B cell (primary cell): ENCODE results near the gene PRR35. TPM values are rescaled to one million over a fixed set of nuclear protein-coding genes. Genes with fewer than 3 reads are reported as not detected.

Experiments
- ATAC-seq: fragments of 200-7000 bp; cut with Tn5 transposase; one replicate; pipeline ENCODE4 v1.10.0; 2021; ENCODE audit warnings: low read depth, mild to moderate bottlenecking, moderate number of reproducible peaks, moderate library complexity
- CTCF ChIA-PET: fragments of 350-600 bp; sonication (Branson Sonifier 250); formaldehyde crosslinking; loops from one replicate; lab custom pipeline; 2021; ENCODE audit warnings: antibody characterized with exemption, inconsistent platforms; lab: Charles Lee
- POLR2A ChIA-PET: fragments of 350-600 bp; sonication (Branson Sonifier 250); formaldehyde crosslinking; loops from one replicate; lab custom pipeline; 2021; ENCODE audit warnings: antibody characterized with exemption; lab: Charles Lee
- DNase-seq: peaks from one replicate; pipeline ENCODE4 v3.0.0; 2013
- H2AFZ ChIP-seq: 2 replicates; pipeline ENCODE4 v1.6.1; 2012; ENCODE audit warnings: mild to moderate bottlenecking, low read depth, low read length; ENCODE audit not compliant: insufficient read depth, poor library complexity, severe bottlenecking
- H3K27ac ChIP-seq, 2 donors: 1 replicate in 1 of 2; 2 replicates in 1 of 2; pipeline ENCODE4 v1.5.1; 2012 to 2013; ENCODE audit warnings: low read length in 2 of 2, mild to moderate bottlenecking in 2 of 2, moderate library complexity in 1 of 2
- H3K27me3 ChIP-seq, 4 experiments: fragments of 200-600 bp in 1 of 4; sonication (generic) in 1 of 4; replicated peaks in 1 of 4; 1 replicate in 2 of 4; 2 replicates in 2 of 4; pipeline versions ENCODE4 v1.6.1 to v1.7.0; 2013 to 2016; ENCODE audit warnings: low read length in 3 of 4, mild to moderate bottlenecking in 2 of 4, mixed read lengths in 1 of 4, moderate library complexity in 1 of 4; ENCODE audit not compliant: insufficient read depth in 4 of 4, control insufficient read depth in 3 of 4; ENCODE audit errors: control extremely low read depth in 1 of 4
- H3K36me3 ChIP-seq, 2 experiments: replicated peaks in 1 of 2; 1 replicate in 1 of 2; 2 replicates in 1 of 2; pipeline versions ENCODE4 v1.6.1 to v1.7.1; 2013; ENCODE audit warnings: low read length in 1 of 2; ENCODE audit not compliant: insufficient read depth in 2 of 2, control insufficient read depth in 1 of 2; ENCODE audit errors: control extremely low read depth in 1 of 2, extremely low read depth in 1 of 2
- H3K4me1 ChIP-seq, 2 donors: fragments of 200-600 bp in 1 of 2; sonication (generic) in 1 of 2; 1 replicate in 1 of 2; 2 replicates in 1 of 2; pipeline versions ENCODE4 v1.5.1 to v1.6.1; 2013 to 2017; ENCODE audit warnings: low read length in 2 of 2; ENCODE audit not compliant: control insufficient read depth in 2 of 2, insufficient read depth in 2 of 2
- H3K4me2 ChIP-seq: replicated peaks from 2 replicates; pipeline ENCODE3; 2012; ENCODE audit warnings: mild to moderate bottlenecking, low read depth, low read length; ENCODE audit not compliant: poor library complexity, severe bottlenecking
- H3K4me3 ChIP-seq, 5 experiments: fragments of 200-600 bp in 1 of 5; sonication (generic) in 1 of 5; 1 replicate in 3 of 5; 2 replicates in 2 of 5; pipeline versions ENCODE4 v1.5.1 to v1.7.0; 2011 to 2016; ENCODE audit warnings: low read length in 4 of 5, mild to moderate bottlenecking in 4 of 5, low read depth in 2 of 5, control low read depth in 1 of 5, moderate library complexity in 1 of 5; ENCODE audit not compliant: insufficient read depth in 1 of 5; ENCODE audit errors: control extremely low read depth in 1 of 5, extremely low read depth in 1 of 5
- H3K79me2 ChIP-seq: fragments of 200-600 bp; sonication (generic); one replicate; pipeline ENCODE4 v1.6.0; 2016; ENCODE audit warnings: low read length; ENCODE audit not compliant: control insufficient read depth, insufficient read depth
- H3K9ac ChIP-seq: fragments of 200-600 bp; sonication (generic); 2 replicates; pipeline ENCODE4 v1.6.1; 2017; ENCODE audit warnings: mild to moderate bottlenecking, low read length, moderate library complexity
- H3K9me3 ChIP-seq, 3 donors: one replicate each; pipeline versions ENCODE4 v1.6.1 to v1.7.1; 2013; ENCODE audit warnings: low read length in 2 of 3; ENCODE audit not compliant: control insufficient read depth in 2 of 3, insufficient read depth in 1 of 3; ENCODE audit errors: control extremely low read depth in 1 of 3
- H4K20me1 ChIP-seq: 2 replicates; pipeline ENCODE4 v1.6.0; 2012; ENCODE audit warnings: mild to moderate bottlenecking, low read length; ENCODE audit not compliant: insufficient read depth, control insufficient read depth, poor library complexity, severe bottlenecking
- H3K27ac Mint-ChIP-seq: one replicate; pipeline ENCODE4 v1.8.0; 2021; ENCODE audit warnings: mixed read lengths
- H3K27me3 Mint-ChIP-seq: one replicate; pipeline ENCODE4 v1.8.0; 2021; ENCODE audit warnings: mixed read lengths
- H3K4me1 Mint-ChIP-seq: one replicate; pipeline ENCODE4 v1.8.0; 2021; ENCODE audit warnings: mixed read lengths
- H3K4me3 Mint-ChIP-seq: one replicate; pipeline ENCODE4 v1.8.0; 2021; ENCODE audit warnings: mixed read lengths
- H3K9me3 Mint-ChIP-seq: one replicate; pipeline ENCODE4 v1.8.0; 2022; ENCODE audit warnings: mixed read lengths; ENCODE audit not compliant: insufficient read depth
- EZH2 ChIP-seq: IDR thresholded peaks from 2 replicates; pipeline ENCODE4 v1.6.1; 2012; ENCODE audit warnings: borderline replicate concordance, low read depth, mild to moderate bottlenecking, moderate library complexity, low read length; ENCODE audit not compliant: insufficient read depth, poor library complexity, severe bottlenecking
- WGBS: methylation state at CpG from one replicate; pipeline ENCODE4 v1.1.5; 2013; ENCODE audit warnings: missing lambda C conversion rate; ENCODE audit not compliant: insufficient coverage; 5-methylcytosine and 5-hydroxymethylcytosine counted together
- intact Hi-C: fragments of 100-400 bp; cut with micrococcal nuclease; formaldehyde crosslinking; loops from one replicate; pipeline ENCODE4 v1.10.0; 2022
- polyA plus RNA-seq: library from polyadenylated mRNA; depleted of rRNA; stranded (reverse); fragments of >200 nt; gene quantifications from 2 replicates; pipeline ENCODE4 v1.2.3, GENCODE V29; 2012
- total RNA-seq, 2 donors: library from RNA; stranded (reverse); fragments of 120-200 nt in 1 of 2; gene quantifications; 1 replicate in 1 of 2; 2 replicates in 1 of 2; pipeline versions ENCODE4 v1.2.3 to v1.2.4, GENCODE V29; 2013 to 2022
- TF ChIP-seq, protein P1 (sequence below): fragments of 200-600 bp; IDR thresholded peaks from one replicate; pipeline ENCODE4 v1.8.0; 2022; ENCODE audit warnings: antibody characterized with exemption, mild to moderate bottlenecking

Gene PRR35
- total and polyA plus RNA-seq, 2 donors (not counting 1 experiment from before 2014, with no cell fraction given): not detected

DNA sequence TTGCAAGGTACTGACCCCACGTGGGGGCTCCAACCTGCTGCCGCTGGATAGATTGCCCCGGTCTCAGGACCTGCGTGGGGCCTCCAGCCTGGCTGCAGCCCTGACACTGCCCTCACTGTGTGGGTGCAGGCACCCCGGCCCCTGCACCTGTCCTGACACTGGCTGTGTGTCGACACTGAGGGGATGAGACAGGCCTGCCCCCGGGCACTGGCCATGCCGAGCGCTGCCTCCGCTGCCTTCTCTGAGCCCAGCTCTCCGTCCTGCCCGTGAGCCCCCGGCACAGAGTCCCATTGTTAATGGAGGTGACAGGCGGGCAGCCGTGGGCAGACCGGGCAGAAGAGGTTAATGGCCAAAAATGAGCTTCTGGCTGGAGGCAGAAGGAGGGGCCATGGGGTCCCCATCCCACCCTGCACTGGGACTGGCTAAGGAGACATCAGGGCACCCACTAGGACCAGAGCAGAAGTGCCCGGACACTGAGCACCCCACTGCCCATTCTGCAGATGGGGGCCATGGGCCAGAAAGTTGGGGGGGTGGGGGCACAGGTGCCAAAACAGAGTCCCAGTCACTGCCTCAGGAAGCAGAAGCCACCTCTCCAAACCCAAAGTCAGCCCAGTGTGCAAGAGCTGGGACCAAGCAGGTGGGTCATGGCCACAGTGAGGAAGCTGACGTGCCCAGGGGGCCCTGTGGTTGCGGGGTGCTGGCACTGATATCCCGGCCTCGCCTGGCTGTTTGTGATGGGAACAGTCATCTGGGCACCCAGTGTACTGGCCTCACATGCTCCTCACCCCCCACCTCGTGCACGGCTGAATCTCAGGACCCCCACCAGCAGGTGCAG, 2.5 kb upstream of the PRR35 start:
- Histone ChIP-seq H3K9ac (no peak overlapping the region), H2AFZ (no peak overlapping the region), H3K4me3 (no peak overlapping the region), H3K4me2 (no peak overlapping the region), H3K79me2 (no peaks in the 10 kb centered on the region), H3K9me3 (peaks cover 0 to 7% (median 0%) of the 10 kb centered on the region in 3 donors), H3K27me3 (peaks cover 0 to 34% (median 10%) of the 10 kb centered on the region in 4 experiments), H3K4me1 (peaks cover 3 to 6% of the 10 kb centered on the region in 2 donors), H4K20me1 (no peaks in the 10 kb centered on the region), H3K36me3 (peaks cover 0 to 2% of the 10 kb centered on the region in 2 experiments), H3K27ac (no peak overlapping the region)
- ATAC-seq (no peak), DNase-seq (no peak)
- 67% methylated on average over 23 of the region's 23 CpGs for WGBS
- TF ChIP-seq, protein P1, sequence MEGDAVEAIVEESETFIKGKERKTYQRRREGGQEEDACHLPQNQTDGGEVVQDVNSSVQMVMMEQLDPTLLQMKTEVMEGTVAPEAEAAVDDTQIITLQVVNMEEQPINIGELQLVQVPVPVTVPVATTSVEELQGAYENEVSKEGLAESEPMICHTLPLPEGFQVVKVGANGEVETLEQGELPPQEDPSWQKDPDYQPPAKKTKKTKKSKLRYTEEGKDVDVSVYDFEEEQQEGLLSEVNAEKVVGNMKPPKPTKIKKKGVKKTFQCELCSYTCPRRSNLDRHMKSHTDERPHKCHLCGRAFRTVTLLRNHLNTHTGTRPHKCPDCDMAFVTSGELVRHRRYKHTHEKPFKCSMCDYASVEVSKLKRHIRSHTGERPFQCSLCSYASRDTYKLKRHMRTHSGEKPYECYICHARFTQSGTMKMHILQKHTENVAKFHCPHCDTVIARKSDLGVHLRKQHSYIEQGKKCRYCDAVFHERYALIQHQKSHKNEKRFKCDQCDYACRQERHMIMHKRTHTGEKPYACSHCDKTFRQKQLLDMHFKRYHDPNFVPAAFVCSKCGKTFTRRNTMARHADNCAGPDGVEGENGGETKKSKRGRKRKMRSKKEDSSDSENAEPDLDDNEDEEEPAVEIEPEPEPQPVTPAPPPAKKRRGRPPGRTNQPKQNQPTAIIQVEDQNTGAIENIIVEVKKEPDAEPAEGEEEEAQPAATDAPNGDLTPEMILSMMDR: no peak
- TF ChIP-seq EZH2: no peak
- H3K9me3 Mint-ChIP-seq: no peaks in the 10 kb centered on the region
- ChIA-PET POLR2A (no interaction called here), CTCF (no interaction called here)
- H3K27ac Mint-ChIP-seq: no peak overlapping the region
- H3K4me3 Mint-ChIP-seq: no peak overlapping the region
- H3K4me1 Mint-ChIP-seq: peaks cover 2% of the 10 kb centered on the region
- intact Hi-C loops: no loop called here
- peaks cover 10% of the 10 kb centered on the region for H3K27me3 Mint-ChIP-seq
